ENCODE measurements around the gene LTB4R. TPM values are rescaled to one million over a fixed set of nuclear protein-coding genes. Genes with fewer than 3 reads are reported as not detected.

Gene LTB4R
- total and polyA plus RNA-seq, 9 of the 15 experiments (the other 6 are each of a cell fraction or from before 2014, with no cell fraction given) = 0.38 to 10.5 (median 2.8) TPM

DNA sequence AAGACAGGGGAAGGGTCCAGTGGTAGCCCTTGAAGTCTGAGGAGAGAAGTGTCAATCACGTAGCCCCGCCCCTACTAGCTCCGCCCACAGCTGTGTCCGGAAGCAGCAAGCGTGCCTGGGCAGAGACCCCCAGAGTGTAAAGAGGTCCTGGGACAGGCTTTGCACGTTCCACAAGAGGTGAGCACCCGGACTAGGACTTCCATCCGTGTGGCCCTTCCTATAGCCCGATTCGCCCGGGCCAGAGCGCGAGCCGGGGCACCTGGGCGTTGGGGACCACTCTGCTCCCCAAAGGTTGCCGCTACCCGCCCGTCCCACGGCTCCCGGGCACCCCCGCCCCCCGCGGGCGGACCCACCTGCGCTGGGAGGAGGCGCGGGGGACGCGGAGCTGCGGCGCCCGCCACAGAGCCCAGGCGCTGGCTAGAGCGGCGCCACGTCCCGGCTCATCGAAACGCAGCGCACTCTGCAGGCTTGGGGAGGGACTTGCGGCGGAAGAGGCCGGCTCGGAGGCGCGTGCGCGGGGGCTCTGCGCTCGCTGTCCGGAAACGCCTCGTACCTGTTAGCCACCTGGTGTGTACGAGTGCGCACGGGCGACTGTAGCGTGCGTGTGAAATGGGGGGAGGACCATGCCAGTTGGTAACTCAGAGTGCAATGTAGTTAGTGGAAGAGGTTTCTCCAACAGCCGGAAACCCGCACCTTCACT lies 40.0 kb upstream of the LTB4R start, which contains the start of gene RABGGTA (continued):
- TF ChIP-seq FOSL1 (tag; conservative IDR thresholded peaks at IDR 0.05) = 0 out of 2 replicates have a peak, but pooled peaks have one; percentile 25
- TF ChIP-seq HEY1 (CRISPR knock-in tag; IDR thresholded peaks at IDR 0.05; ENCODE audit: borderline replicate concordance) = no peak
- TF ChIP-seq JUND (IDR thresholded peaks at IDR 0.05; ENCODE audit: borderline replicate concordance, low read depth, low read length) = peak; percentile 63; the same call in 1 of the 2 replicates
- no peak; the same call in 2 of the 3 replicates for TF ChIP-seq JUND (tag; IDR thresholded peaks at IDR 0.05; ENCODE audit: borderline replicate concordance, low read depth, low read length)
- no peak for TF ChIP-seq HNRNPH1 (optimal IDR thresholded peaks at IDR 0.05; ENCODE audit: low read depth, low read length)
- TF ChIP-seq CEBPB (tag; IDR thresholded peaks at IDR 0.05) = no peak
- no peak for TF ChIP-seq SRSF9 (IDR thresholded peaks at IDR 0.05; ENCODE audit: borderline replicate concordance, low read depth, low read length)
- TF ChIP-seq PHF21A (IDR thresholded peaks at IDR 0.05; ENCODE audit: borderline replicate concordance, low read depth) = no peak
- no peak for TF ChIP-seq ZNF586 (CRISPR knock-in tag; conservative IDR thresholded peaks at IDR 0.05)
- no peak for TF ChIP-seq EZH2 (IDR thresholded peaks at IDR 0.05; ENCODE audit: borderline replicate concordance, low read depth, low read length)
- TF ChIP-seq, protein P1, sequence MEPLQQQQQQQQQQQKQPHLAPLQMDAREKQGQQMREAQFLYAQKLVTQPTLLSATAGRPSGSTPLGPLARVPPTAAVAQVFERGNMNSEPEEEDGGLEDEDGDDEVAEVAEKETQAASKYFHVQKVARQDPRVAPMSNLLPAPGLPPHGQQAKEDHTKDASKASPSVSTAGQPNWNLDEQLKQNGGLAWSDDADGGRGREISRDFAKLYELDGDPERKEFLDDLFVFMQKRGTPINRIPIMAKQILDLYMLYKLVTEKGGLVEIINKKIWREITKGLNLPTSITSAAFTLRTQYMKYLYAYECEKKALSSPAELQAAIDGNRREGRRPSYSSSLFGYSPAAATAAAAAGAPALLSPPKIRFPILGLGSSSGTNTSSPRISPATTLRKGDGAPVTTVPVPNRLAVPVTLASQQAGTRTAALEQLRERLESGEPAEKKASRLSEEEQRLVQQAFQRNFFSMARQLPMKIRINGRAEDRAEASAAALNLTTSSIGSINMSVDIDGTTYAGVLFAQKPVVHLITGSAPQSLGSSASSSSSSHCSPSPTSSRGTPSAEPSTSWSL (CRISPR knock-in tag; IDR thresholded peaks at IDR 0.05; ENCODE audit: borderline replicate concordance) = no peak
- TF ChIP-seq GABPB1 (CRISPR knock-in tag; IDR thresholded peaks at IDR 0.05) = peak; percentile 81
- TF ChIP-seq, protein P2, sequence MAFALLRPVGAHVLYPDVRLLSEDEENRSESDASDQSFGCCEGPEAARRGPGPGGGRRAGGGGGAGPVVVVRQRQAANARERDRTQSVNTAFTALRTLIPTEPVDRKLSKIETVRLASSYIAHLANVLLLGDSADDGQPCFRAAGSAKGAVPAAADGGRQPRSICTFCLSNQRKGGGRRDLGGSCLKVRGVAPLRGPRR (CRISPR knock-in tag; IDR thresholded peaks at IDR 0.05) = no peak
- no peak for TF ChIP-seq ZNF146 (CRISPR knock-in tag; IDR thresholded peaks at IDR 0.05; ENCODE audit: unreplicated experiment)
- no peak for TF ChIP-seq ZNF133 (CRISPR knock-in tag; IDR thresholded peaks at IDR 0.05)
- peak in 1 of 2 experiments; percentile 79; a peak in 1 of 4 replicates for TF ChIP-seq SIN3A (IDR thresholded peaks at IDR 0.05; ENCODE audit: borderline replicate concordance in 2 of 2, control insufficient read depth in 1 of 2, low read depth in 2 of 2, low read length in 2 of 2)
- TF ChIP-seq, protein P3, sequence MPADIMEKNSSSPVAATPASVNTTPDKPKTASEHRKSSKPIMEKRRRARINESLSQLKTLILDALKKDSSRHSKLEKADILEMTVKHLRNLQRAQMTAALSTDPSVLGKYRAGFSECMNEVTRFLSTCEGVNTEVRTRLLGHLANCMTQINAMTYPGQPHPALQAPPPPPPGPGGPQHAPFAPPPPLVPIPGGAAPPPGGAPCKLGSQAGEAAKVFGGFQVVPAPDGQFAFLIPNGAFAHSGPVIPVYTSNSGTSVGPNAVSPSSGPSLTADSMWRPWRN (IDR thresholded peaks at IDR 0.05; ENCODE audit: low read depth) = no peak
- no peak for TF ChIP-seq HDAC2 (IDR thresholded peaks at IDR 0.05)
- TF ChIP-seq RBM15 (IDR thresholded peaks at IDR 0.05; ENCODE audit: insufficient read depth, low read length) = no peak
- no peak for TF ChIP-seq PRPF4 (IDR thresholded peaks at IDR 0.05; ENCODE audit: insufficient read depth, low read depth, low read length, poor library complexity, severe bottlenecking)
- TF ChIP-seq NFATC3 (IDR thresholded peaks at IDR 0.05) = no peak

All from K562 (cell line).